ENCODE measurements around the gene IL1RAPL1.

DNA sequence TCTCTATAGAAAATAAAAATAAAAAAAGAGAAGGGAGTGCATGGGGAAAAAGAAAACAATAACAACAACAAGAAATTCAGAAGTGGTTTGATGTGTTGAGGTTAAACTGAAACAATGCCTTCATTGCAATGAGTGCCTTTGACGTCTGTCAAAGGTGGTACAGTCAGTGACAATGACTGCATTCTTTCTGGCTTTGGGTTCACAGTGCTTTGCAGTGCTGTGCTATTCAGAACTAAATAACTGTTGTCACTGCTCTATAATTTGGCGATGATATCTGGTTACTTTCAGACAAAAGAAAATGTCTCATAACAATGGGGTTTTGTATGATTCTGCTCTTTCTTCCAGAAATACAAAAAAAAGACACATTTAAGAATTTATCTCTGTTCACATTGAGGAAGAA, 1139.6 kb downstream of the IL1RAPL1 start:
- no peak for TF ChIP-seq SRF (CRISPR knock-in tag; IDR thresholded peaks at IDR 0.05)
- no peak for TF ChIP-seq CC2D1A (IDR thresholded peaks at IDR 0.05)

Measured in K562 (cell line).